Keratinocyte (primary cell): ENCODE results near the gene NELL2. TPM values are rescaled to one million over a fixed set of nuclear protein-coding genes. Genes with fewer than 3 reads are reported as not detected.

ENCODE experiments used
- DNase-seq: peaks from one replicate; pipeline ENCODE4 v3.0.0-alpha.2; 2011; ENCODE audit warnings: low read depth, missing footprints, low spot score
- FAIRE-seq: peaks from 2 replicates; lab custom pipeline; 2011; peaks lifted over from hg19 to GRCh38; lab: Jason Lieb, UNC
- H2AFZ ChIP-seq: 2 replicates; pipeline ENCODE4 v1.6.0; 2012; ENCODE audit warnings: low read length, control low read depth, inconsistent platforms; ENCODE audit not compliant: control insufficient read depth
- H3K27ac ChIP-seq: 2 replicates; pipeline ENCODE4 v1.5.1; 2011; ENCODE audit warnings: low read length; ENCODE audit not compliant: control insufficient read depth, insufficient read depth
- H3K27me3 ChIP-seq: 3 replicates; pipeline ENCODE4 v1.6.0; 2011; ENCODE audit warnings: low read length; ENCODE audit not compliant: control insufficient read depth, insufficient read depth; ENCODE audit errors: extremely low read depth
- H3K36me3 ChIP-seq, 2 experiments: 2 replicates in 1 of 2; 3 replicates in 1 of 2; pipeline ENCODE4 v1.5.1; 2011; ENCODE audit warnings: low read length in 2 of 2, mild to moderate bottlenecking in 1 of 2; ENCODE audit not compliant: control insufficient read depth in 2 of 2, insufficient read depth in 2 of 2; ENCODE audit errors: extremely low read depth in 1 of 2
- H3K4me1 ChIP-seq: 3 replicates; pipeline ENCODE4 v1.5.1; 2011; ENCODE audit warnings: low read length; ENCODE audit not compliant: control insufficient read depth, insufficient read depth; ENCODE audit errors: extremely low read depth
- H3K4me2 ChIP-seq: 3 replicates; pipeline ENCODE4 v1.6.0; 2011; ENCODE audit warnings: low read depth, low read length; ENCODE audit not compliant: control insufficient read depth, insufficient read depth; ENCODE audit errors: extremely low read depth
- H3K4me3 ChIP-seq, 3 experiments: fragments of 200-600 bp in 1 of 3; sonication (generic) in 1 of 3; 2 replicates in 2 of 3; 3 replicates in 1 of 3; pipeline ENCODE4 v1.5.1; 2011 to 2016; ENCODE audit warnings: low read length in 3 of 3, mild to moderate bottlenecking in 3 of 3, control low read depth in 2 of 3, inconsistent platforms in 1 of 3, low read depth in 1 of 3, mixed read lengths in 1 of 3, mixed run types in 1 of 3, moderate library complexity in 1 of 3; ENCODE audit not compliant: control insufficient read depth in 2 of 3, insufficient read depth in 2 of 3; ENCODE audit errors: extremely low read depth in 1 of 3
- H3K79me2 ChIP-seq: 2 replicates; pipeline ENCODE4 v1.6.0; 2012; ENCODE audit warnings: low read length; ENCODE audit not compliant: control insufficient read depth, insufficient read depth
- H3K9ac ChIP-seq: 3 replicates; pipeline ENCODE4 v1.6.0; 2011; ENCODE audit warnings: low read length; ENCODE audit not compliant: control insufficient read depth, insufficient read depth; ENCODE audit errors: extremely low read depth
- H3K9me1 ChIP-seq: 3 replicates; pipeline ENCODE4 v1.6.0; 2011; ENCODE audit warnings: low read length; ENCODE audit not compliant: control insufficient read depth, insufficient read depth; ENCODE audit errors: extremely low read depth
- H3K9me3 ChIP-seq: 2 replicates; pipeline ENCODE4 v1.5.1; 2012; ENCODE audit warnings: low read depth, low read length; ENCODE audit not compliant: control insufficient read depth
- H4K20me1 ChIP-seq: 3 replicates; pipeline ENCODE4 v1.6.0; 2011; ENCODE audit warnings: low read length; ENCODE audit not compliant: control insufficient read depth, insufficient read depth; ENCODE audit errors: extremely low read depth
- EZH2 ChIP-seq: IDR thresholded peaks from one replicate; pipeline ENCODE4 v1.6.1; 2012; ENCODE audit warnings: inconsistent platforms, mild to moderate bottlenecking, low read length, moderate library complexity
- dilution Hi-C: fragments of 300-500 bp; cut with MboI; formaldehyde crosslinking; loops from one replicate; pipeline ENCODE4 v1.7.0; 2020; ENCODE audit warnings: low sequenced_read_pairs; ENCODE audit not compliant: extremely low pct_ligation_motif_present
- polyA plus RNA-seq, 5 experiments: library from polyadenylated mRNA; depleted of rRNA in 3 of 5; stranded (reverse) in 3 of 5; stranded (forward) in 1 of 5; unstranded in 1 of 5; fragments of >200 nt; gene quantifications; 1 replicate in 1 of 5; 2 replicates in 3 of 5; 3 replicates in 1 of 5; pipeline versions ENCODE4 v1.2.1 to v1.2.3, GENCODE V29; 2011 to 2012; ENCODE audit warnings: missing spikeins in 2 of 5, low read depth in 1 of 5, low replicate concordance in 1 of 5
- TF ChIP-seq, protein P1 (sequence below), 3 experiments: IDR thresholded peaks in 1 of 3; conservative IDR thresholded peaks in 1 of 3; optimal IDR thresholded peaks in 1 of 3; 2 replicates in 2 of 3; 3 replicates in 1 of 3; pipeline versions ENCODE3 to v1.5.1; 2011; ENCODE audit warnings: low read length in 3 of 3, mild to moderate bottlenecking in 3 of 3, moderate library complexity in 2 of 3, control low read depth in 1 of 3, inconsistent platforms in 1 of 3; ENCODE audit not compliant: insufficient read depth in 2 of 3; ENCODE audit errors: extremely low read depth in 1 of 3

The NELL2 gene
- polyA plus RNA-seq, 1 donor (not counting 4 experiments of a cell fraction or from before 2014, with no cell fraction given) = 0.58 TPM

DNA sequence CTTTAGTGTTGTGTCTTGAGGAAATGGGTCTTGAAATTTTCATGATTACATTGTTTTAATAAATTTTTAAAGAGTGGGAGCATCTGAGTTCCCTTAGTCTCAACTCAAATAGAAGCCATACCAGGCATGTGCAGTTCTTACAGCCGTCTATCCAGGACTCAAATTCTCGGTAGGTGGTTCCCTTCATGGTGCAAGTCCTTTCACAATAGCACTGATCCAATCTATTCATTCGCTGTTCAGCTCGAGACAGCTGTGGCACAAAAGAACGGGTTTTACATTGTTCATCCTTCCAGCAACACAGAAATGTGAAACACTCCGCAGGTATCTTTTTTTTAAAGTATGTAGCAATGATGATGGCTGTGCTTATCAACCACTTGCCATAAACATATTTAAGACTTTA is 100.2 kb downstream of the NELL2 start:
- H3K4me2 ChIP-seq = no peak overlapping the region
- H3K27me3 ChIP-seq = no peaks in the 10 kb centered on the region
- TF ChIP-seq, protein P1, sequence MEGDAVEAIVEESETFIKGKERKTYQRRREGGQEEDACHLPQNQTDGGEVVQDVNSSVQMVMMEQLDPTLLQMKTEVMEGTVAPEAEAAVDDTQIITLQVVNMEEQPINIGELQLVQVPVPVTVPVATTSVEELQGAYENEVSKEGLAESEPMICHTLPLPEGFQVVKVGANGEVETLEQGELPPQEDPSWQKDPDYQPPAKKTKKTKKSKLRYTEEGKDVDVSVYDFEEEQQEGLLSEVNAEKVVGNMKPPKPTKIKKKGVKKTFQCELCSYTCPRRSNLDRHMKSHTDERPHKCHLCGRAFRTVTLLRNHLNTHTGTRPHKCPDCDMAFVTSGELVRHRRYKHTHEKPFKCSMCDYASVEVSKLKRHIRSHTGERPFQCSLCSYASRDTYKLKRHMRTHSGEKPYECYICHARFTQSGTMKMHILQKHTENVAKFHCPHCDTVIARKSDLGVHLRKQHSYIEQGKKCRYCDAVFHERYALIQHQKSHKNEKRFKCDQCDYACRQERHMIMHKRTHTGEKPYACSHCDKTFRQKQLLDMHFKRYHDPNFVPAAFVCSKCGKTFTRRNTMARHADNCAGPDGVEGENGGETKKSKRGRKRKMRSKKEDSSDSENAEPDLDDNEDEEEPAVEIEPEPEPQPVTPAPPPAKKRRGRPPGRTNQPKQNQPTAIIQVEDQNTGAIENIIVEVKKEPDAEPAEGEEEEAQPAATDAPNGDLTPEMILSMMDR (optimal IDR thresholded peaks at IDR 0.05 in 1 of 3, IDR thresholded peaks at IDR 0.05 in 1 of 3, conservative IDR thresholded peaks at IDR 0.05 in 1 of 3; ENCODE audit: extremely low read depth in 1 of 3, insufficient read depth in 2 of 3, low read length in 3 of 3) = no peak
- TF ChIP-seq EZH2 = no peak
- no peak overlapping the region for H3K27ac ChIP-seq
- no peak overlapping the region for H3K4me3 ChIP-seq
- H3K79me2 ChIP-seq = no peaks in the 10 kb centered on the region
- no peaks in the 10 kb centered on the region for H3K4me1 ChIP-seq
- no peaks in the 10 kb centered on the region for H4K20me1 ChIP-seq
- no peak overlapping the region for H2AFZ ChIP-seq
- DNase-seq = no peak
- no peaks in the 10 kb centered on the region for H3K9me1 ChIP-seq
- FAIRE-seq = no peak
- no peaks in the 10 kb centered on the region for H3K9me3 ChIP-seq
- H3K36me3 ChIP-seq = no peaks in the 10 kb centered on the region
- dilution Hi-C loops = no loop called here
- no peak overlapping the region for H3K9ac ChIP-seq

DNA sequence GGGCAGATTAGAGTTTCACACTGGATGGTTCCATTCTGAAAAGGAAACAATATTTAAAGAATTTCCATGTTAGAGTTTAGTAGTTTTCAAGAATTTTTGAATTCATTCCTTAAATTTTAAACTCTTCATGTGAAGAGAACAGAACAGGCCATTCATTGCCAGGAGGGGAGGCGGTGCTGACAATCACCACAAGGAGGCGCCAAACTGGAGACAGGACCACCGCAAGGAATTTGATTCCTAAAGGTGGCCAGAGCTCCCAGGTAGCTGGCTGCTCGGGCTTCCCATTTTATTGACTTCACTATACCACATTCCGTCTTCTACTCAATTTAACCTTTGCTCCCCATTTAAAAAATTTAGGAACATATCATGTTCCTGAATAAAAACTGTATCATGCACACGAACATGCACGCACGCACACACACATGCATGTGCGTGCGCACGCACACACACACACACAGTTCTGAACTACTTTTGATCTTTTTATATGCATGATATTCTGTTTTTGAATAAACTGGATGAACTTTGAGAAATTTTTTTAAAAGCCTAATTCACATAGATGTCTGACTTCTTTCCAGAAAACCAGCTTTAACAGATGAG is 101.2 kb downstream of the NELL2 start:
- Histone ChIP-seq H3K4me3 (no peak overlapping the region), H4K20me1 (no peaks in the 10 kb centered on the region), H3K79me2 (no peaks in the 10 kb centered on the region), H3K9me3 (no peaks in the 10 kb centered on the region), H3K36me3 (no peaks in the 10 kb centered on the region), H2AFZ (no peak overlapping the region), H3K4me2 (no peak overlapping the region), H3K9ac (no peak overlapping the region), H3K4me1 (no peaks in the 10 kb centered on the region), H3K27ac (no peak overlapping the region), H3K9me1 (no peaks in the 10 kb centered on the region), H3K27me3 (no peaks in the 10 kb centered on the region)
- no peak for FAIRE-seq
- no peak for DNase-seq
- dilution Hi-C loops = no loop called here
- TF ChIP-seq, protein P1 (optimal IDR thresholded peaks at IDR 0.05 in 1 of 3, IDR thresholded peaks at IDR 0.05 in 1 of 3, conservative IDR thresholded peaks at IDR 0.05 in 1 of 3; ENCODE audit: extremely low read depth in 1 of 3, insufficient read depth in 2 of 3, low read length in 3 of 3) = peak; percentile 76 to 86 (median 83)
- TF ChIP-seq EZH2 = no peak
